Stimulated activated CD4-positive, alpha-beta T cell treated with anti-CD3 and anti-CD28 coated beads, Interleukin-12 subunit alpha, Interleukin-12 subunit beta, amount 100 ng/mL, for 48 hours (primary cell): ENCODE results near the gene COPE.

Experiments
- DNase-seq, 3 donors: peaks; one replicate each; pipeline ENCODE4 v3.0.0-alpha.2; 2020; ENCODE audit warnings: low read depth in 2 of 3, low spot score in 1 of 3

The COPE gene

DNA sequence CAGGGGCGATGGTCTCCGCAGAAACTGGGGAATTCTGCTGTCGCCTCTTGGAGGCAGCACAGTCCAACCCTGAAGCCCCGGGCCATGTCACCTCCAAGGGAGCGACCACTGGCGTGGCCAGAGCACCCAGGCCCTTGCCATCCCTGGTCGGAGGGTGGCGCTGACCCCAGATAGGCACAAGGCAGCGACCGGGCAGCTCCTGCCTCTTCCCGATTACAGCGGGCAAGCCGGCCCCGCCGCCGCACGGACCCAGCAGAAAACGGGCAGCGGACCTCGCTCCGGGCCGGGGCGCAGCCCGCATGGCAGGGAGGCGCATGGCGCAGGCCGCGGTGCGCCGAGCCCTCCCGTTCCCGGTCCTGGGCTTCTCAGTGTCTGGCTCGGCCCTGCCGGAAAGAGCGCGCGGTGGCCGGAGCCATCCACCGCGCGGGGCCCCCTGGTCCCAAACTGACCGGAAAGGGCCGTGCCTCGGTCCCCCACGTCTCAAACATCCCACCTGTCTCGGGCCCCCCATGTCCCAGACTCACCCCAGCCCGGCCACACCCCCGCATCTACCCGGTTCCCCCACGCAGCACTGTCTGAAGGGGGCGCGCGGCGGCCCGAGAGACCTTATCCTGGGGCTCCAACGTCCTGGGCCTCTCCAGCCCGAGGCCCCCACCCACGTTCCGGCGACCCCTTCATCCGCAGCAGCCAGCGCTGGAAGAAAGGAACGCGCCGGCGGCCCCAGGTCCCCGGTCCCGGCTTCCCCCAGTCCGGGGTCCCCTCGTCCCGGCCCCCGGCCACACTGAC lies 24.0 kb downstream of the COPE start:
- DNase-seq = no peak

DNA sequence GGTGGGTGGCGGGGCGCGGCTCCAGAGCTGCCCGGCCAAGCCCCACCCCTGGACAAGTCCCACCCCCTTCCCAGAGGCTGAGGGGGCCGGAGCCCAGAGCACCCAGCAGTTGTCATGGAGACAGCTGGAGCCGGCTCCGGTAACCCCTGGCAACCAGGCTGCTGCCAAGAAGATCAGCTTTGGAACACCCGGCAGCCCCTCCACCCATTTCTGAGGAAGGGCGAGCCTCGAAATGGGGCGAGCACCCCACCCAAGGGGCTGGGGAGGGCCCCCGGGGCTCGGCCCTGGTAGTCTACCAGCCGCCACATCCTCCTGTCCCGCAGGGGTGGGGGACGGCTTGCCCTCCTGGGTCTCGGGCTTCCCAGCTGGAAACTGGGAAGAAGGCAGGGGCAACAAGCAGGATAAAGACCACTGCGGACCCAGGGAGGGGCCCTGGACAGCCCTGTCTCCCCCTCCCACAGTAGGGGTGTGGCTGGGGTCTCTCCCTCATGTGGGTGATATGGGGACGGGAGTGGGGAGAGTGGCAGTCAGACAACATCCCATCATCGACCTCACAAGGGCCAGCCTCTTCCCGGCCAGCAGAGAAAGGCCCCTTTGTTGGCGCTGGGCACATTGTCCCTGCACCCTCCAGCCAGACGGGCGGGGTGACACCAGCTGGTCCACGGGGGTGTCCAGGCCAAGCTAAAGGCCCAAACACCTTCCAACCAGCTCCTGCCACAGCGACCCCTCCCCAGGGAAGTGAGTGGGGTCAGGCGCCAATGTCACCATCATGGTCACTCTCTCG lies 24.7 kb downstream of the COPE start:
- no peak for DNase-seq

DNA sequence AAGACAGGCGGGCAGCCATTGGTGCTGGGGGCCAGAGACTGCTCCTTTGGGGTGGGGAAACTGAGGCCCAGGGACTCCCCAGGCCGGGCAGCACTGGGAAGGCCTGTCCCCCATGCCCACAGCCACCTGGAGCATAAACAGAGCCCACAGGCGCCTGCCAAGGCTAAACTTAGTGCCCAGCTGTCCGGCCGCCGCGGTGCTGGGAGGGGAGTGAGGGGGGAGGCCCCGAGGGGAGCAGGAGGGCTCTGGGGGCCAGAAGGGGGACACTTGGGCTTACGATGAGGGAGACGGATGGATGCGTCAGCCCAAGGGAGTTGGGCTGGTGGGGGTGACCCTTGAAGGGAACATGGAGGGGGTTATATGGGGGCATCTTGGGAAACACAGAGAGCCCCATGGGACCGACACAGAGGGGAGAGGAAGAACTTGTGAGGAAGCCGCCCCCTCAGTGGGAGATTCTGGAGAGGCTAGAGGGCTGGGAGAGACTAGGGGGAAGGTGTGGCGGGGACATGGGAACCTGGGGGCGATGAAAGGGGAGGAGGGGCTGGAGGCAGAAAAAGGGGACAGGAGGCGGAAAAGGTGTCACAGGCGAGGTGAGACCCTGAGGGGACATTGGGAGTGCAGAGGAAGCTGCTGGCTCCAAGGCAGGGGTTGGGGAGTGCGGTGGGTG lies 25.5 kb downstream of the COPE start:
- DNase-seq = no peak

DNA sequence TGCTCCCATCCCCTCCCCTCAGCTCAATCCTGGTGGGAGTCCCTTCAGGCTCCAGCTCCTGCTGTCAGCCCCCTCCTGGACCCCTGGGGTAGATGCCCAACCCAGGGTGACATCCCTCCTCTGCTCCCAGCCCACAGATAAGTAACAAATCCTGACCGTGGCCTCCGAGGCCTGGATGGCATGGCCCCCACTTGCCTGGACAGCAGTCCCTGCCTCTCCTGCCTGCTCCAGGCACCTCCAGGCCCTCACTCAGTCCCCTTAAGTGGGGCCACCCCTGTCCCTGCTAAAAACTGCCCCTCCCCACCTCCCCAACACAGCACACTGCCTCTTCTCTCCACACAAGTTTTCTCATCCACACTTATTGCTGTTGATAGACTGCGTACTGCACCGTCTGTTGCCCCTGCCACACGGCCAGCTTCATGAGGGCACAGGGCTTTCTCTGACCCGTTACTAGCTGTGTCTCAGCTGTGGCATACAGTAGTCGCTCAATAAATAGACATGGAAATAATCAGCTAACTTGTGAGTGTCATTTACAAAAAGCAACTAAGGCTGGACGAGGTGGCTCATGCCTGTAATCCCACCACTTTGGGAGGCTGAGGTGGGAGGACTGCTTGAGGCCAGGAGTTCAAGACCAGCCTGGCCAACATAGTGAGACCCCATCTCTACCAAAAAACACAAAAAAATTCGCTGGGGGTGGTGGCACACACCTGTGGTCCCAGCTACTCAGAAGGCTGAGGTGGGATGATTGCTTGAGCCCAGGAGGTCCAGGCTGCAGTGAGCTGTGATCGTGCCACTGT lies 29.0 kb downstream of the COPE start:
- DNase-seq = no peak

DNA sequence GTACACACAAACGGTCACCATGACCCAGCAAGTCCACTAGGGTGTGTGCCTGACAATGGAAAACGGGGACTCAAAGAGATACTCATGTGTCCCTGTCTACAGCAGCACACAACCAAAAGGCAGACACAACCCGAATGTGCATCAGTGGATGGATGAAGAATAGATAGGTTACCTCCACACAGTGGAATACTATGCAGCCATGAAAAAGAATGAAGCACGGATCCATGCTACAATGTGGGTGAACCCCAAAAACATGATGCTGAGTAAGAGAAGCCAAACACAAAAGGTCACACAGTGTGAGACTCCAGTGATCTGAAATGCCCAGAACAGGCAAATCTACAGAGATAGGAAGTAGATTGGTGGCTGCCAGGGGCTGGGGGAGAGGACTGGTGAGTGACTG lies 32.2 kb downstream of the COPE start:
- no peak for DNase-seq

DNA sequence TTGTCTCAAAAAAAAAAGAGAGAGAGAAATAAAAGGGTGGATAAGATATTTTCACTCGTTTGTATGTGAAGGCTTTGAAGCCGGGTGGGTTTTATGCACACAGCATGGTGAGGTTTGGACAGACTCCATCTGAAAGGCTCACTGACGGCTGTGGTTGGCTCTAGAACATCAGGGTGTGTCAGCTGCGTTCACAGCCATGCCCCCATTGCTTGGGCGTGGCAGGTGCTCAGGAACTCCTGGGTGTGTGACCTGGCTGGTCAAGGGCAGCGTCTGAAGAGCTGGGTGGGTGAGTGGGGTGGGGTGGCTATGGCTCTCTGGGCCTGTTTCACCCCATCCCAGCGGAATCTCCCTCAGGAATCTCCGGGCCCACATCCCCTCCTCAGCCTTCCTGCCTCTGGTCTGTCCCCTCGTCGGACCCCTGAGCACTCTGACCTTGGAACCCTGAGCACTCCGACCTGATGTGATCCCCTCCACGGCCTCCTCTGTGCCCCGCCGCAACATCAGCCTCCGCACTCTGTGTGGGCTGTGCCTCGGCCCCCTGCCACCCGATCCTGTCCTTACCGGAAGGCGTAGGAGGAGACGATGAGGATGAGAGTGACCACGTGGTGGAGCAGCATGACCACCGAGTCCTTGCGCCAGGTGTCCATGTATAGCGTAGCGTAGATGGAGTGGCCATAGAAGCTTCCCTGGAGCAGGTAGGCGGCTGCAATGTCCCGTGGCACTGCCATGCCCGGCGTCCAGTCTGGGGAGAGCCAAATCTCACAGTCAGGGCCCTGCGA lies 35.5 kb downstream of the COPE start:
- no peak for DNase-seq

DNA sequence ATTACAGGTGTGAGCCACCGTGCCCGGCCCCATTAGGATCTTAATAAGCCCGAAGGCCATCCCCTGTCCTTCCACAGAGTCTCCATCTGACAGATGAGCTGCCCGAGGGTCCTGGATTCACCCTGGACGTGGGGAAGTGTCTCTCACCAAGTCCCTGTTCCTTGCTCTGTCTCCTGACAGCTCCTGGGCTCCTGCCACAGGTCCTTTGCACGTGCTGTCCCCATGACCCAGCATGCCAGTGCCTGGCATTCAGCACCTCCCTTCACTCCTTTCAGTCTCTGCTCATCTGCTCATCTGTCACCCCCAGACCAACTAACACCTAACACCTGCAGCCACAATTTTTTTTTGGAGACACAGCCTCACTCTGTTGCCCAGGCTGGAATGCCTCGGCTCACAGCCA lies 37.7 kb downstream of the COPE start:
- DNase-seq = no peak

DNA sequence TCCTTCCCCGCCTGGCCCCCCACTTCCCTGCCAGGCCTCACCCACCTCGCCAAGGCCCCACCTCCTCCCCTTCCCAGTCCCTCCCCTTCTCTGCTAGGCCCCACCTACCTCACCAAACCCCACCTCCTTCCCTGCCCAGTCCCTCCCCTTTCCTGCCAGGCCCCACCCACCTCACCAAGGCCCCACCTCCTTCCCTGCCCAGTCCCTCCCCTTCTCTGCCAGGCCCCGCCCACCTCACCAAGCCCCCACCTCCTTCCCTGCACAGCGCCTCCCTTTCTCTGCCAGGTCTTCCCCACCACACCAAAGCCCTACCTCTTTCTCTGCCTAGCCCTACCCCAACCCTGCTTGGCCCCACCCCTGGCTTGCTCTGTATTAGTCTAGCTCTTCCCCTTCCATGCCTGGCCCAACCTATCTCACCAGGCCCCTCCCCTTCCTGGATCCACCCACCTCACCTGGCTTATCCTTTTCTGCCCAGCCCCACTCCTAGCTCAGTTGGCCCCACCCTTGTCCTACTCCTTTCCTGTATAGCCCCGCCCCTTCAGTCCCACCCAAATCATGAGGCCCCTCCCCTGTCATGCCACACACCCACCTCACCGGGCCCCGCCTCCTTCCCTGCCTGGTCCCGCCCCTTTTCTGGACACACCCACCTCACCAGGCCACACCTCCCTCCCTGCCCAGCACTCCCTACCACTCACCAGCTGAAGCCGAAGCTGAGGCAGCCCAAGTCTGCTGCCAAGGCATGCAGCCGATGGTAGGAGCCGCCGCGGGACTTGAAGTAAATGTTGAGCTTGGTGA lies 39.4 kb downstream of the COPE start:
- DNase-seq = peak in 2 of 3 donors; percentile 21 to 22

DNA sequence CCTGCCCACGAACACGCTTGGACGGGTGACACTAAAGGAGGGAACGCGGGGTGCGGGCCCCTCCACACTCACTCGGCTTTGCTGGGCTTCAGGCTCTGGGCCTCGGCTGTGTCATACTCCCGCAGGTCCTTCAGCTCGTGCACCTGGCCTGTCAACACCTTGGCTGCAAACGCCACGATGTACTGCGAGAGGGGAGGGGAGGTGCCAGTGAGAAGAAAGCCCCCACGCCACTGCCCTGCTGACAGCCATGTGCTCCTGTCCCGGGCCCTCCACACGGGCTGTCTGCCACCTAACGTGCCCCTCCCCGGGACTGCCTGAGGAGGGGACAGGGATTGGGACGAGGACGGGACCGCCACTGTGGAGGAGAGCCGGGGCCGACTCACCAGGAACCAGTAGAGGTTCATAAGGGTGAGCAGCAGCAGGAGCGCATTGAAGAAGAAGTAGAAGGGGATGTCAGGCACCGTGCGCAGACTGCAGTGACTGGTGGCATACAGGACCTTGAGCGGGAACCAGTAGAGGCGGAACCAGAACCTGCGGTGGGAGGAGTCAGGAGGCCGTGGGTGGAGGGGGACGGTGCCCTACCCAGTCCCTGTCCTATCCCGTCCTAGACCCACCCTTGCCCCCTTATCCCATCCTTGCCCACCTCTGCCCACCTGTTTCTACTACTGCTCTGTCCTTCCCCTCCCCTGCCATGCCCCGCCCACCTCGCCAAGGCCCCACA lies 40.2 kb downstream of the COPE start:
- DNase-seq = no peak

DNA sequence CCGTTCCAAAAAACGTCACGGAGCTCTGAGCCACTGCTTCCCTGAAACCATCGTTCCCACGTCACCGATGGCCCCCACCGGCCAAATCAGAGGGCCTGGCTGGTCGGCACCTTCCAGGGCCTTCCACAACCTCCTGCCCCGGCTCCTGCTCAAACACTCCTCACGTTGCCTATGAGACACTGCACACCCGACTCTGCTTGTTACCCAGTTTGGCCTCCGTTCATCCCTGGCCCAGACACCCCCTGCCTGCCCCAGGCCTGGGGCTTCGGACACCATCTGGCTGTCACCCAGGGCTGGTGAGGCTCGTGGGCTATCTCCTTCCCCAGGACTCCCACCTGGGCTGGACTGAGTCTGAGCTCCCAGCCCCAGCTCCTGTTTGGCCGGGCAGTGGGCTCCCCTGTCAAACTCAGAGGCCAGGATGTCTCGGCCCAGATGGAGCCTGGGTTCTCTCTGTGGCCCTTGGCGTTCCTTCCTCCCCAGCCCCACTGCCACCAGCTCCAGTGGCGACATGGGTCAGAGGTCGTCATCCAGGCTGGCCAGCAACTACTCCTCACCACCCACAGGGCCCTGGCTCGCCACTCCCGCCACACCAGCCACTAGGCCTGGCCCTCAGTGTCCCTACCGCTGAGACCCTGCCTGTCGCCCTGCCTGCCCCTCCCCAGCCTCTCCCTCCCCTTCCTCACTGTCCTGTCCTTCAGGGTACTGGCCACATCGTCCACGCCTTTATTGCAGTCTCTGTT lies 41.0 kb downstream of the COPE start:
- no peak for DNase-seq

DNA sequence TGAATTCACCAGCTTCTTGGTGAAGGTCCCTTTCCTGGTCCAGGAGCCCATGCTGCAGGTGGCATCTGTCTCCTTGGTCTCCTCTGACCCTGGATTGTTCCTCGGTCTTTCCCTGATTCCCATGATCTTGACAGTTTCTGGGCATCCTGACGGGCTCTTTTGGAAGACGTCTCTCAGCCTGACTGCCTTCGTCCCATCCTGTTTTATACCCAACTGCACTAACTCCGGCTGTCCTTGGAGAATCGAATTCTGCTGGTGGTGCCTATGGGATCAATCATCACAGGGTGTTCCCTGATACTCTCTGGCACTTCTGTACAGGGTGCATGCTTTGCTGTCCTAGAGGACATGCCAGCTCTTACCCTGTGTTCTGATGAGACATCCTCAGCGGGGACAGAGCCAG lies 42.3 kb downstream of the COPE start:
- no peak for DNase-seq

DNA sequence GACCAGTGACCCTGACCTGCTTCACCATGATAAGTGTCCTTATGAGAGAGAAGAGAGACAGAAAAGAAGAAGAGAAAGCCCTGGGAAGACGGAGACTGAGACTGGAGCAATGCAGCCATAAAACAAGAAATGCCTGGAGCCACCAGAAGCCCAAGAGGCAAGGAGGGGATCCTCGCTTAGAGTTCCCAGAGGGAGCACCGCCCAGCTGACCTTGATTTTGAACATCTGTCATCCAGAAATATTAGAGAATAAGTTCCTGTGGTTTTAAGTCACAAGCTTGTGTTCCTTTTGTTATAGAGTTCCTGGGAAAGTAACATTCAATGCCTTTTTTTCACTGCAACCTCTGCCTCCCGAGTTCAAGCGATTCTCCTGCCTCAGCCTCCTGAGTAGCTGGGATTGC lies 43.5 kb downstream of the COPE start:
- no peak for DNase-seq

DNA sequence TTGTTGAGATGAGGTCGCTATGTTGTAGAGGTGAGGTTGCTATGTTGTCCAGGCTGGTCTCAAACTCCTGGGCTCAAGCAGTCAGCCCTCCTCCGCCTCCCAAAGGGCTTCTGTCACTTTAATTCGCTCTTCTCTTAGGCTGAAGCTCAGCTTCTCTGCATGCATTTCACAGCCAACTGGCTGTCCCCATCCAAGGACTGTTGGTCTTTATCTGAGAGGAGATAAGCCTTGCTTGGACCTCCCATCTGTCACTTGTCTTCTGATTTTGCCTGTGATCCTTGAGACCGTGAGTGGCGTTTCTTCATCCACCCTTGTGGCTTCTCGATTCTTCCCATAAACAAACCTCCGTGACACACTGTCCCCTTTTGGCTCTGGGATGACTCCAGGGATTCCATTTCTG lies 47.6 kb downstream of the COPE start:
- no peak for DNase-seq

DNA sequence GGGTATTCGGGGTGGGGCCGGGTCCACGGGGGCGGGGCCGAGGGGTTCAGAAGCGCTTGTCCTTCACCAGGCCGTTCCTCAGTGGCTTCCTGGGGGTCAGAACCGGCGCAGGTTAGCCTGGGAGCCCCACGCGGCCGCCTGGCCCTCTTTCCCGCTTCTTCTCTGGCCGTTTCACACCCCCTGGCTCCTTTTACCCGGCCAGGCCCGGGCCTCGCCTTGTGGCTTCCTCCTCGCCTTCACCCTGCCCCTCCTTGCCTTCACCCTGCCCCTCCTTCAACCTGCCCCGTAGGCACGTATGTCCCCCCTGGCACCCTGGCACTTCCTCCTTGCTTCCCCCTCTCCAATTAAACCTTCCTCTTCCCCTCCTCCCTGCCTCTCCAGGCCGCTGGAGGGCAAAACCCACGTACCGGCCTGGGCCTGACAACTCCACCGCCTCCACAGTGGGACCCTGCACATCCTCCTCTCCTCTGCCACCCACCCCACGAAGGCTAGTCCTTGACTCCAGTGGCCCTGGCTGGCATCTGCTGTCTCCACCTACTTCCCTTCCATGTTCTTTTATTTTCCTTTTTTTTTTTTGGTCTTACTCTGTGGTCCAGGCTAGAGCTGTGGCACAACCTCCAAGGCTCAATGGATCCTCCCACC lies 48.5 kb downstream of the COPE start:
- no peak for DNase-seq

DNA sequence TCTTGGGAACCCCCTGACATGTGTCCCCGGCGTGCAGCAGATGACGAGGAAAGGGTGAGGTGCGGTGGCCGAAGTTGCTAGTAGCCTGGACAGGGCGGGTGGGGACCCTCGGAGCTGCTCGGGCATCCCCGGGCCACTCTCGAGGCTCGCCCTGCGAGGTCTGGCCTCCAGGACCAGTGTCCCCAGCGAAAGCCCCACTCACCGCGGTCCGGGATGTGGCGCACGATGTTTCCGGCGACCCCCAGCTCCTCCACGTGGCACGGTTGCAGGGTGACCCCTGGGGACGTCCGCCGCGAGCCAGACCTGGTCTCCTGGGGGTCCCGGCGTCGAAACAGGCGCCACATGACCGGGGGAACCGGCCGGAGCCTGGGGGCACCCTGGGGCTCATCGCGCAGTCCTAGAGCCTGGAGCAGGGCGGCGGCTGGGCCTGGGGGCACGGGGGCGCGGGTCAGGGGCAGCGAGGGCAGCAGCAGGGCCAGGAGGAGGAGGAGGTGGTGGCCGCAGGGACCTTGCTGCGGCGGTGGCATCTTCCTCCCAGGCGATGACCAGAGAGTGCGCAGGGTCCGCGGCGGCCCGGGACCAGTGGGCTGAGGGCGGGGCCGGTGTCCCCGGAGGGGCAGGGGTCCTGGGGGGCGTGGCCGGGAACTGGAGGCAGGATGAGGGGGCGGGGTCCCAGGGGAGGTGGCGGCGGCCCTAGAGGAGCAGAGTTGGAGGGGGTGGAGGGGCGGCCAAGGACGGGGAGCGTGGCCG lies 49.2 kb downstream of the COPE start:
- no peak for DNase-seq

DNA sequence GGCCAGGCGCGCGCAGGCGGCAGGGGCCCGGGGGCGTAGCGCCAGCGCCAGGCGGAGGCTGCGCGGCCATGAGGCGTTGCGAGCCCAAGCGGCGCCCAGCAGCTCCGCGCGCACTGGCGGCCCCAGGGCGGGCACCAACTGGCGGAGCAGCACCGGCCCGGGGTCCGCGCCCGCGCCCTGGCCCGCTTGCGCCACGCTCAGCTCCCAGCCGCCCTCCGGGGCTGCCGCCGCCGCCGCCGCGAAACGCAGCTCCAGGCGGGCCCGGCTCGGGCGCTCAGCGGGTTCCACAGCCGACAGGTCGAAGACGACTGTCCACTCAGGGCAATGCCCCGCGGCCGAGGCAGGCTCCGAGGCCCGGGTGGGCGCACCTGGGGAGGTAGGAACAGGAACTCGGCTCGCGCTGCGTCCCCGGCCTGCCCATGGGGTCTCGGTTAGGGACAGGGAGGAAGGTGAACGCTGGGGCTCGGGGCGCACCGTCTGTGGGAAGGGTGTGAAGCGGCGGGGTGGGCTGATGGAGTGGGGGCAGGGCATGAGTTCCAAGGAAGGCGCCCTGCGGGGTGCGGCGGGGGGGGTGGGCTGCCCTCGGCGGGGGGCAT lies 50.1 kb downstream of the COPE start:
- DNase-seq = no peak
